OCI-LY7 (cell line): ENCODE data around the gene ZNF581.

ENCODE experiments used
- EZH2phosphoT487 ChIP-seq: fragments of 200-600 bp; sonication (generic); IDR thresholded peaks from 2 replicates; pipeline ENCODE4 v1.6.1; 2018; ENCODE audit warnings: low read depth, borderline replicate concordance, mild to moderate bottlenecking, mixed run types, antibody characterized with exemption, low read length, moderate library complexity, mixed read lengths
- TF ChIP-seq, protein P1 (sequence below): fragments of 200-600 bp; sonication (generic); conservative IDR thresholded peaks from 2 replicates; pipeline ENCODE4 v1.5.1; 2014; ENCODE audit warnings: mild to moderate bottlenecking, antibody characterized with exemption, low read length, moderate library complexity, mixed read lengths

DNA sequence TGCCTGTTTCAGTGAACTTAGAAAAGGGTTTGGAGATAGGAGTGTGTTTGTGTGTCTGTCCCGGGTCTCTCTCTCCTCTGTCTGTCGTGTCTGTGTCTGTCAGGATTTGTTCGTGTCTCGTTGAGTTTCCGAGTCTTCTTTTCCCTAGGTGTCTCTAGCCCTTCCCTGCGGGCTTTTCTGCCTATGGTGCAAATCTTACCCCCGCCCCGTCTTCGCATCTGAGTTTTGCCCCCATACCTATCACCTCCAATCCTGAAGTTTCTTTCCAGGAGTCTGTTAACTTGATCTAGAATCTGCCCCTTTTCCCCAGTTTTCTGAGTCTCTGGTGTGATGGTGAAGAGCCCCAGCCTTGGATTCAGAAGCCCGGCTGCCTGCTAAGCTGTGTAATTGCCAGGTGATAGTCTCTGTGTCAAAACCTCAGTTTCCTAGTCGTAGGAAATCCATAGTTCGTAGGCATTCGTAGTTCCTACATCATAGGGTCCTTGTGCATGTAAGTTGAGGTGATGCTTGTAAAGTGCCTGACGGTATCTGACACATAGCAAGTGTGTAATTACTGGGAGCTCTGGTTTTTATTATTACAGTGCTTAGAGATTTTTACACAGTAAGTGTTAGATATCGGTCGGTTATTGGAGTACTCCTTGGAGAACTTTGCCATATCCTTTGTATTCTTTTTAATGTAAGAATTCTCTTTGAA, 32.4 kb downstream of the ZNF581 start:
- TF ChIP-seq, protein P1, sequence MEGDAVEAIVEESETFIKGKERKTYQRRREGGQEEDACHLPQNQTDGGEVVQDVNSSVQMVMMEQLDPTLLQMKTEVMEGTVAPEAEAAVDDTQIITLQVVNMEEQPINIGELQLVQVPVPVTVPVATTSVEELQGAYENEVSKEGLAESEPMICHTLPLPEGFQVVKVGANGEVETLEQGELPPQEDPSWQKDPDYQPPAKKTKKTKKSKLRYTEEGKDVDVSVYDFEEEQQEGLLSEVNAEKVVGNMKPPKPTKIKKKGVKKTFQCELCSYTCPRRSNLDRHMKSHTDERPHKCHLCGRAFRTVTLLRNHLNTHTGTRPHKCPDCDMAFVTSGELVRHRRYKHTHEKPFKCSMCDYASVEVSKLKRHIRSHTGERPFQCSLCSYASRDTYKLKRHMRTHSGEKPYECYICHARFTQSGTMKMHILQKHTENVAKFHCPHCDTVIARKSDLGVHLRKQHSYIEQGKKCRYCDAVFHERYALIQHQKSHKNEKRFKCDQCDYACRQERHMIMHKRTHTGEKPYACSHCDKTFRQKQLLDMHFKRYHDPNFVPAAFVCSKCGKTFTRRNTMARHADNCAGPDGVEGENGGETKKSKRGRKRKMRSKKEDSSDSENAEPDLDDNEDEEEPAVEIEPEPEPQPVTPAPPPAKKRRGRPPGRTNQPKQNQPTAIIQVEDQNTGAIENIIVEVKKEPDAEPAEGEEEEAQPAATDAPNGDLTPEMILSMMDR: no peak
- no peak for TF ChIP-seq EZH2phosphoT487
